ENCODE results near the gene NDUFC1.

Gene NDUFC1

GRCh38 chr4:139279760-139280620, 22.3 kb downstream of the NDUFC1 start, which contains the start of gene MGARP (continued):
- TF ChIP-seq ZNF654 (tag by site-specific recombination; IDR thresholded peaks at IDR 0.05; ENCODE audit: low read depth) = no peak
- TF ChIP-seq ZBTB17 (tag by site-specific recombination; IDR thresholded peaks at IDR 0.05) = peak; percentile 84
- no peak for TF ChIP-seq ZSCAN30 (tag by site-specific recombination; IDR thresholded peaks at IDR 0.05)
- TF ChIP-seq ZNF544 (tag by site-specific recombination; IDR thresholded peaks at IDR 0.05) = no peak
- no peak for TF ChIP-seq ZBTB44 (tag by site-specific recombination; IDR thresholded peaks at IDR 0.05)
- no peak for TF ChIP-seq ZNF221 (tag by site-specific recombination; IDR thresholded peaks at IDR 0.05; ENCODE audit: borderline replicate concordance)
- no peak for TF ChIP-seq HOXA7 (CRISPR knock-in tag; IDR thresholded peaks at IDR 0.05; ENCODE audit: borderline replicate concordance)
- no peak for TF ChIP-seq ZNF19 (tag by site-specific recombination; IDR thresholded peaks at IDR 0.05; ENCODE audit: low read depth)
- TF ChIP-seq ZNF670 (tag by site-specific recombination; IDR thresholded peaks at IDR 0.05; ENCODE audit: low read depth) = no peak
- TF ChIP-seq ZNF785 (tag by site-specific recombination; IDR thresholded peaks at IDR 0.05) = no peak
- TF ChIP-seq ZNF169 (tag by site-specific recombination; IDR thresholded peaks at IDR 0.05) = no peak
- no peak for TF ChIP-seq ZSCAN5A (tag by site-specific recombination; IDR thresholded peaks at IDR 0.05)
- no peak for TF ChIP-seq ZNF146 (tag by site-specific recombination; IDR thresholded peaks at IDR 0.05)
- TF ChIP-seq ZNF561 (tag by site-specific recombination; IDR thresholded peaks at IDR 0.05; ENCODE audit: borderline replicate concordance) = no peak
- no peak for TF ChIP-seq ZNF16 (tag by site-specific recombination; IDR thresholded peaks at IDR 0.05; ENCODE audit: low read depth)
- no peak for TF ChIP-seq ZNF830 (tag by site-specific recombination; IDR thresholded peaks at IDR 0.05; ENCODE audit: low read depth)
- no peak for TF ChIP-seq ZNF621 (tag by site-specific recombination; IDR thresholded peaks at IDR 0.05)
- TF ChIP-seq ZNF473 (tag by site-specific recombination; IDR thresholded peaks at IDR 0.05) = no peak
- TF ChIP-seq ZNF776 (tag by site-specific recombination; IDR thresholded peaks at IDR 0.05; ENCODE audit: borderline replicate concordance) = no peak
- TF ChIP-seq ZNF530 (tag by site-specific recombination; IDR thresholded peaks at IDR 0.05; ENCODE audit: low read depth) = no peak
- no peak for TF ChIP-seq ZXDB (tag by site-specific recombination; IDR thresholded peaks at IDR 0.05)
- peak; percentile 58 for TF ChIP-seq ZNF366 (tag by site-specific recombination; conservative IDR thresholded peaks at IDR 0.05)
- no peak for TF ChIP-seq ZNF302 (tag by site-specific recombination; IDR thresholded peaks at IDR 0.05; ENCODE audit: low read depth)
- no peak for TF ChIP-seq ZNF350 (tag by site-specific recombination; IDR thresholded peaks at IDR 0.05)
- no peak for TF ChIP-seq ZNF223 (tag by site-specific recombination; IDR thresholded peaks at IDR 0.05)
- no peak for TF ChIP-seq ZNF791 (tag by site-specific recombination; IDR thresholded peaks at IDR 0.05)
- no peak for TF ChIP-seq ATF2 (tag by site-specific recombination; IDR thresholded peaks at IDR 0.05; ENCODE audit: low read depth)
- TF ChIP-seq GFI1B (tag by site-specific recombination; IDR thresholded peaks at IDR 0.05) = no peak
- no peak for TF ChIP-seq GLI2 (tag by site-specific recombination; IDR thresholded peaks at IDR 0.05; ENCODE audit: borderline replicate concordance, low read depth)
- TF ChIP-seq ZNF571 (tag by site-specific recombination; IDR thresholded peaks at IDR 0.05) = no peak
- no peak for TF ChIP-seq ZNF747 (tag by site-specific recombination; IDR thresholded peaks at IDR 0.05)
- no peak for TF ChIP-seq KLF10 (tag by site-specific recombination; IDR thresholded peaks at IDR 0.05)
- no peak for TF ChIP-seq ZNF140 (tag by site-specific recombination; IDR thresholded peaks at IDR 0.05)
- no peak for TF ChIP-seq ZNF501 (tag by site-specific recombination; IDR thresholded peaks at IDR 0.05)
- no peak for TF ChIP-seq ZNF704 (tag by site-specific recombination; IDR thresholded peaks at IDR 0.05)
- no peak for TF ChIP-seq ZNF114 (tag by site-specific recombination; IDR thresholded peaks at IDR 0.05)
- TF ChIP-seq ZBTB20 (tag by site-specific recombination; IDR thresholded peaks at IDR 0.05) = peak; percentile 63; the same call in 1 of the 2 replicates
